ENCODE data around the gene PLSCR1.

PLSCR1 gene

DNA sequence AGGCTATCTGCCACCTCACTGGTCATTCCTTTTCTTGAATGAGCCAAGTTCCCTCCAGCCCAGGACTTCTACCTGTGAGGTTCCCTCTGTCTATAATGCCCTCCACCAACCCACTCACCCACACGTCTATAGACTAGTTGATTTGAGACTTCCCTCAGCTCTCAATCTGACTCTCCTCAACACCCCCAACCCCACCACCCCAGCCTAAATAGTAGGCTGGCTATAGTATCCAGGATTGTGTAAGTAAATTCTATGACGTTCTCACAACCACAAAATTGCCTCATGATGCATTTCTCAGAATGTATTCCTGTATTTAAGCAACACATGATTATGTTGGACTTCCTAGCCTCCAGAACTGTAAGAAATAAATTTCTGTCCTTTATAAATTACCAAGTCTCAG lies 2.2 kb downstream of the PLSCR1 start:
- no peaks in the 10 kb centered on the region for H3K9me3 ChIP-seq
- peaks cover 0 to 55% (median 15%) of the 10 kb centered on the region in 4 donors for H3K4me1 ChIP-seq
- intact Hi-C loops (cut with DNase I; ENCODE audit: low total_unique reads): no loop called here
- H3K36me3 ChIP-seq: no peaks in the 10 kb centered on the region
- TF ChIP-seq, protein P1, sequence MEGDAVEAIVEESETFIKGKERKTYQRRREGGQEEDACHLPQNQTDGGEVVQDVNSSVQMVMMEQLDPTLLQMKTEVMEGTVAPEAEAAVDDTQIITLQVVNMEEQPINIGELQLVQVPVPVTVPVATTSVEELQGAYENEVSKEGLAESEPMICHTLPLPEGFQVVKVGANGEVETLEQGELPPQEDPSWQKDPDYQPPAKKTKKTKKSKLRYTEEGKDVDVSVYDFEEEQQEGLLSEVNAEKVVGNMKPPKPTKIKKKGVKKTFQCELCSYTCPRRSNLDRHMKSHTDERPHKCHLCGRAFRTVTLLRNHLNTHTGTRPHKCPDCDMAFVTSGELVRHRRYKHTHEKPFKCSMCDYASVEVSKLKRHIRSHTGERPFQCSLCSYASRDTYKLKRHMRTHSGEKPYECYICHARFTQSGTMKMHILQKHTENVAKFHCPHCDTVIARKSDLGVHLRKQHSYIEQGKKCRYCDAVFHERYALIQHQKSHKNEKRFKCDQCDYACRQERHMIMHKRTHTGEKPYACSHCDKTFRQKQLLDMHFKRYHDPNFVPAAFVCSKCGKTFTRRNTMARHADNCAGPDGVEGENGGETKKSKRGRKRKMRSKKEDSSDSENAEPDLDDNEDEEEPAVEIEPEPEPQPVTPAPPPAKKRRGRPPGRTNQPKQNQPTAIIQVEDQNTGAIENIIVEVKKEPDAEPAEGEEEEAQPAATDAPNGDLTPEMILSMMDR (IDR thresholded peaks at IDR 0.05): no peak
- H3K4me3 ChIP-seq: peak overlapping the region; percentile 74 to 84
- no peaks in the 10 kb centered on the region for H3K27me3 ChIP-seq
- peak overlapping the region in 1 of 2 donors; percentile 96 for H3K27ac ChIP-seq
- DNase-seq: no peak

DNA sequence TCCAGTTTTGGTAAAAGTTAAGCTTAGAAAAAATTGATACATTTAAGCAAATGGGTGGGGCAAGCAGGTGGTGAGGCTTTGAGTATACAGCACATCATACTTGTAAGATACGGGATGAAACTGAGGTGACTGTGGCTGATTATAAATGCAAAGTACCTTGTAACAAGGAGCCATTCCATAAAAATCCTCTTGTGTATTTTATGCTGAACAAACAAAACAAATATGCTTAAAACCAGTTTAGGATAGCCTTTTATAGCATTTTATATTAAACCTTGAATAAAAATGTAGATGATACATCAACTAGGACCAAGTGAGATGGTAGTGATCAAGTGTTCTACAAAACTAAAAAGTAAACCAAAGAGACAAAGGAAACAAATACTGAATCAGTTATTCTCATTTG lies 3.4 kb downstream of the PLSCR1 start:
- Histone ChIP-seq H3K27ac (no peak overlapping the region), H3K4me3 (no peak overlapping the region), H3K4me1 (peaks cover 0 to 62% (median 17%) of the 10 kb centered on the region in 4 donors), H3K27me3 (no peaks in the 10 kb centered on the region), H3K36me3 (no peaks in the 10 kb centered on the region), H3K9me3 (no peaks in the 10 kb centered on the region)
- TF ChIP-seq, protein P1 (IDR thresholded peaks at IDR 0.05): no peak
- DNase-seq: no peak
- intact Hi-C loops (cut with DNase I; ENCODE audit: low total_unique reads): no loop called here

DNA sequence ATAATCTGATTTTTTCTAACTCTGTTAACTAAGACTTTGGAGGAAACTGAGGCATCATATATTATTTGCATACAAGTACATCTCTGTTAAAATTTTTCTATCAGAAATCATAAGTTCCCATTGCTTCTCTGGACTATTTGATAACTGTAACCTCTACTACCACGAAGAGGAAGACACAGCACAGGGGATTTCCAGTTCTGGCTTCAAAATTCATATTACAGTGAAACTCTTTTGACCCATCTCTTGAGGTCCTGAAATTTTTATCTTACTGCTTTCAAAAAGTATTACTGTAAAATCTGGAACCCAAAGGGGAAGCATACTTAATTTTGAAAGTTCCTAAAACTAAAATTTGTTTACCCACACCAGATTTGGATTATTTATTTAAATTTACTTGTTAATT lies 4.2 kb downstream of the PLSCR1 start:
- DNase-seq: no peak
- TF ChIP-seq, protein P1 (IDR thresholded peaks at IDR 0.05): no peak
- peak overlapping the region in 1 of 2 donors; percentile 15 for H3K27ac ChIP-seq
- H3K4me3 ChIP-seq: no peak overlapping the region
- H3K4me1 ChIP-seq: peaks cover 0 to 59% (median 16%) of the 10 kb centered on the region in 4 donors
- intact Hi-C loops (cut with DNase I; ENCODE audit: low total_unique reads): no loop called here
- H3K36me3 ChIP-seq: no peaks in the 10 kb centered on the region
- no peaks in the 10 kb centered on the region for H3K27me3 ChIP-seq
- H3K9me3 ChIP-seq: no peaks in the 10 kb centered on the region

DNA sequence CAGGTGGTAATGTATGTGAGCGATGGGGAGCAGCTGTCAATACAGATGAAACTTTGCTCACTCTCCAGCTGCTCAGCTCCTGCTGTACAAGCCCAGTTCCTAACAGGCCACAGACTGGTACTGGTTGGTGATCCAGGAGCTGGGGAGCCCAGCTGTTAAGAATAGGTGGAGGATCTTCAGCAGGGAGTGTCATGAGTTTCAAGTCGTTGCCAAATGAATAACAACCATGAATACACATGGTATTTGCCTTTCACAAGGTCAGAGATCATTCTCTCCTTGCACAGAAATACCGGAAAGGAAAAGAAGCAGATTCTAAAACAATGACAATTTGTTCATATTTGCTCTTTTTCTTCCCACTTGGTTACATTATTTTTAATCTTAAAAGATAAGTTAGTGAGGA lies 5.1 kb downstream of the PLSCR1 start:
- no peaks in the 10 kb centered on the region for H3K9me3 ChIP-seq
- H3K4me3 ChIP-seq: no peak overlapping the region
- peaks cover 0 to 56% (median 15%) of the 10 kb centered on the region in 4 donors for H3K4me1 ChIP-seq
- TF ChIP-seq, protein P1 (IDR thresholded peaks at IDR 0.05): no peak
- H3K27me3 ChIP-seq: no peaks in the 10 kb centered on the region
- no peak for DNase-seq
- no peak overlapping the region for H3K27ac ChIP-seq
- intact Hi-C loops (cut with DNase I; ENCODE audit: low total_unique reads): no loop called here
- H3K36me3 ChIP-seq: no peaks in the 10 kb centered on the region

DNA sequence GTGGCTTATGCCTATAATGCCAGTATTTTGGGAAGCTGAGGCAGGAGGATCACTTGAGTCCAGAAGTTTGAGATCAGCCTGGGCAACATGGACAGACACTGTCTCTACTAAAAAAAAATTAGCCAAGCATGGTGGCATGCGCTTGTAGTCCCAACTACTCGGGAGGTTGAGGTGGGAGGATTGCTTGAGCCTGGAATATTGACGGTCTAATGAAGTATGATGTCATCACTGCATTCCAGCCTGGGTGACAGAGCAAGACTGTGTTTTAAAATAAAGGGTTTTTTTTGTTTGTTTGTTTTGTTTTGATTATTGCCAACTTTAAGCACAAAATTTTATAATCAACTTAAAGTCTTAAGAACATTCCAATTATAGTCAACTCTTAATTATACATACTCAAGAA lies 6.8 kb downstream of the PLSCR1 start:
- H3K36me3 ChIP-seq: peaks cover 2 to 3% (median 3%) of the 10 kb centered on the region in 3 donors
- intact Hi-C loops (cut with DNase I; ENCODE audit: low total_unique reads): no loop called here
- no peak for DNase-seq
- H3K27ac ChIP-seq: no peak overlapping the region
- TF ChIP-seq, protein P1 (IDR thresholded peaks at IDR 0.05): no peak
- H3K9me3 ChIP-seq: no peaks in the 10 kb centered on the region
- no peaks in the 10 kb centered on the region for H3K27me3 ChIP-seq
- peaks cover 0 to 47% (median 13%) of the 10 kb centered on the region in 4 donors for H3K4me1 ChIP-seq
- no peak overlapping the region for H3K4me3 ChIP-seq

DNA sequence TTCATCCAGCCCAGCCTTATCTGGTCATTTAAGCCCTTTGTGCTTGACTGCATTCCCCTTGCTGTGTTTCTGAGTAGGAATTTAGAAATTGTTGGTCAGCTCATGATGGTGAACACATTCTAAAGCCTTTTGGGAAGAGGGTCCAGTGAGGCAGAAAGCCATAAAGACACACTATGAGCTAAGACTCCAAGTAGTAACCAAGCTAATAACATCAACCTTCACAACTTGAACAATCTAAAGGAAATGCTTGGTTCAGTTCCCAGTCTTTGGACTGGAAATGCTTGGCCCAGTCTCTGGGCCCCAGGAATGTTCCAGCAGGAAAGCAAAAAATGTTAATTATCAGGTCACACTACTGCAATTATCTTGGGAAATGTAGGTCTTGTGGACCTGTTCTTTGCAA lies 7.7 kb downstream of the PLSCR1 start:
- intact Hi-C loops (cut with DNase I; ENCODE audit: low total_unique reads): no loop called here
- Histone ChIP-seq H3K27me3 (no peaks in the 10 kb centered on the region), H3K9me3 (no peaks in the 10 kb centered on the region), H3K36me3 (peaks cover 7 to 9% (median 8%) of the 10 kb centered on the region in 3 donors), H3K4me1 (peaks cover 0 to 38% (median 9%) of the 10 kb centered on the region in 4 donors), H3K4me3 (no peak overlapping the region), H3K27ac (peak overlapping the region in 1 of 2 donors; percentile 42)
- DNase-seq: no peak
- TF ChIP-seq, protein P1 (IDR thresholded peaks at IDR 0.05): no peak

All from tibial artery (tissue), 4 donors.